OCI-M2 (cell line): ENCODE measurements around the gene OLAH.

Experiments used
- DNase-seq: peaks from one replicate; lab custom pipeline; 2025; ENCODE audit not compliant: unreplicated experiment; lab: John Stamatoyannopoulos, UW

Gene OLAH

DNA sequence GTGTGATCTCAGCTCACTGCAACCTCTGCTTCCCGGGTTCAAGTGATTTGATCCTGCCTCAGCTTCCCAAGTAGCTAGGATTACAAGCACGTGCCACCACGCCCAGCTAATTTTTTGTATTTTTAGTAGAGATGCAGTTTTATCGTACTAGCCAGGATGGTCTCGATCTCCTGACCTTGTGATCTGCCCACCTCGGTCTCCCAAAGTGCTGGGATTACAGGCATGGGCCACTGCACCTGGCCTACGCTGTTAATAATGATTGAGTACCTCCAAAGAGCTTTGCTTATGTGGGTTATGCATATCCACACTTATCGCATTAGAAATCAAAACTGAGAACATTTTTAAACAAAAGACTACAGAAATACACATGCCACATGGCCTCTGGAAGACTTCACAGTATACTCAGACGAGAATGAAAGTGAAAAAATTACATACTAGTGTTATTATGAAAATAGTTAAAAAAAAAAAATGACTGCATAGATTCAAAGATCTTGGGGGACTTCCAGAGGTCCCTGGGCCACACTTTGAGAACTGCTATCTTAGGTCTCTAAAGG is 78.8 kb downstream of the OLAH start:
- no peak for DNase-seq
